EL (cell line): ENCODE measurements around the gene PIK3C2B.

ENCODE experiments used
- DNase-seq: peaks from one replicate; pipeline ENCODE4 v3.0.0-alpha.2; 2016

PIK3C2B gene

GRCh38 chr1:204477036-204477740, 17.4 kb downstream of the PIK3C2B start:
- peak; percentile 10 for DNase-seq

GRCh38 chr1:204476563-204476962, 18.0 kb downstream of the PIK3C2B start:
- DNase-seq = no peak

GRCh38 chr1:204475656-204476432, 18.8 kb downstream of the PIK3C2B start:
- no peak for DNase-seq

- DNase-seq = no peak
Observed at GRCh38 chr1:204473400-204473965, 21.1 kb downstream of the PIK3C2B start.

- DNase-seq = no peak
Observed at GRCh38 chr1:204472660-204473059, 21.9 kb downstream of the PIK3C2B start.

GRCh38 chr1:204471687-204472086, 22.9 kb downstream of the PIK3C2B start:
- DNase-seq = no peak

GRCh38 chr1:204469304-204469703, 25.3 kb downstream of the PIK3C2B start:
- DNase-seq = no peak

GRCh38 chr1:204468766-204469302, 25.8 kb downstream of the PIK3C2B start:
- DNase-seq = no peak

GRCh38 chr1:204468206-204468605, 26.4 kb downstream of the PIK3C2B start:
- DNase-seq = no peak

GRCh38 chr1:204466416-204467405, 27.9 kb downstream of the PIK3C2B start:
- no peak for DNase-seq

GRCh38 chr1:204465546-204466415, 28.8 kb downstream of the PIK3C2B start:
- no peak for DNase-seq

- no peak for DNase-seq
Observed at GRCh38 chr1:204464701-204465100, 29.9 kb downstream of the PIK3C2B start.

GRCh38 chr1:204464187-204464631, 30.4 kb downstream of the PIK3C2B start:
- no peak for DNase-seq

GRCh38 chr1:204463125-204464060, 31.2 kb downstream of the PIK3C2B start:
- no peak for DNase-seq

- DNase-seq = no peak
Observed at GRCh38 chr1:204462229-204462561, 32.4 kb downstream of the PIK3C2B start.

- DNase-seq = no peak
Observed at GRCh38 chr1:204461331-204462228, 33.0 kb downstream of the PIK3C2B start.

GRCh38 chr1:204460346-204460745, 34.3 kb downstream of the PIK3C2B start:
- DNase-seq = no peak

- DNase-seq = no peak
Observed at GRCh38 chr1:204459706-204460105, 34.9 kb downstream of the PIK3C2B start.

GRCh38 chr1:204457666-204458065, 36.9 kb downstream of the PIK3C2B start:
- DNase-seq = no peak
